Hematopoietic multipotent progenitor cell treated with erythropoietin and hydrocortisone succinate and interleukin-3 and kit ligand, for 4 days (in vitro differentiated cells): ENCODE results near the gene PYCARD.

ENCODE experiments used
- DNase-seq: peaks from one replicate; pipeline ENCODE4 v3.0.0-alpha.2; 2015

Gene PYCARD

GRCh38 chr16:31189412-31189778 is 13.2 kb downstream of the PYCARD start:
- no peak for DNase-seq

GRCh38 chr16:31188450-31189411 is 13.8 kb downstream of the PYCARD start:
- no peak for DNase-seq

DNA sequence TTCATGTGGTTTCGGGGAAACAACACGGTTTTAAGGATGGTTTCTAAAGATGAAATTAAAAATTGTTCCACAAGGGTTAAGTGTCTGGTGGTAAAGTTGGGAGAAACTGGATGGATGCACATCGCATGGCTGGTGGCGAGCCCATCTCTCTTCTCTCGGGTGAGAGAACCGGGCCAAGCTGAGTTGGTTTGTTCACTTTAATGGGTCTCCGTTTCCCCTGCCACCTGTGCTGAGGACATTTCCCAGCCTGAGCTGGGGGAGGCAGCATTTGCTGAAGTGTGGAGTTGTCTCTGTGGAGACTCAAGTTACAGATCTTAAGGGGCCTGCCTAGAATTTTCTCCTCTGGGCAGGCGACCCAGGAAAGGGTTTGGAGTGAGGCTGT is 14.8 kb downstream of the PYCARD start:
- DNase-seq = no peak

DNA sequence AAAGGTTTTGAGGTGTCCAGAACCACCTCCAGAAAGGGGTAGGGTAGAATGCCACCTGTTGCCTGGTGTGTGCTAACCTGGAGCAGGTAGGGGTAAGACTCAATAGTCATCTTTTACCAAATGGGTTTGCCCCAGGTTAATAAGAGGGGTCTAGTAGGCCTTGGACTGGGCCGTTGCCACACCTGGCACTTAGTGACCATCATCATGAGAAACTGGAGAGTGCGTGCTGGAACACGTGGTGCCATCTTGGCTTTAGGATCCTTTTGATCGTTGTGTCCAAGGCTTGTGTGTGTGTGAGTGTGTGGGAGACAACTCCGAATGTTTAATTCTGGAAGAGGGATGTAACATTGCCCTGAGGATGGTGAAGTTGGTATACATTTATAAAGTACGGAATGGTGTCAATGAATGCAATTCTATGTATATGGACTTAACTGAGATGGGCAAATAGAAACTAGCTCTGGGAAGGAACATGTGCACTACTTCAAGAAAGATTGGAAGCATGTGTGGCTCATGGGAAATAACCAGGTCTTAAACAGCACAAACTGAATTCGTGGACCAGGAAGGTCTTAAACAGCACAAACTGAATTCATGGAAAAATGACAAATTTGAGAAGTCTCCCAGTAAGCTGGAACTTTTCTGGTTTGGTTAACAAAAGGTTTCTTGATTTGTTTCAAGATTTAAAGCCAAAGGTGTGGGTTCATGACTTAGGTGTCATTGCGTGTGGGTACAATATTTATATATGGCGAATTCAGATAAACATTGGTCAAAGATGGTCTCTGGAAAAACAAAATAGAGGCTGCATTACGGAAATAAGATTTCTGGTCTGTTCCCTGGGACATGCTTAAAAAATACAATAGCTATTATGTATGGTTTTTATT is 15.4 kb downstream of the PYCARD start:
- DNase-seq = no peak

- DNase-seq = peak; percentile 46
These were observed 16.4 kb downstream of the PYCARD start for GRCh38 chr16:31186176-31186575.

DNA sequence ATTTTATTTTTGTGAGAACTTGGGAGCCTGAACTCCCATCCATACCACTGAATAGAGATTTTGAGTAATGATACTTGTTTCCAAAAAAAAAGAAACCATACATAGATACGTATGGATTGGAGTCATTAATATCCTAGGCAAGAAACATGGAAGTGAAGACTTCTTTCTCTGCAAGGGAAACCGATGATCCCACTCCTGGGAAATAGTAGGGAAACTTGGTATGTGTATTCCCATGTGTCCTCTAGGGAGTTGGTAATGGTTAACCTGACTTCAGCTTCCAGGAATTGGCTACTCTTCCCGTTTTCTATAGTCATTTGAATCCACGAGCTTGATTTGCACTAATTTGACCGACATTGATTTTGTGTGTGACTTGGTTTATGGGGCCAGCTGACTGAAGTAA is 17.2 kb downstream of the PYCARD start:
- DNase-seq = no peak

- no peak for DNase-seq
These were observed 17.7 kb downstream of the PYCARD start for GRCh38 chr16:31184888-31185287.

DNA sequence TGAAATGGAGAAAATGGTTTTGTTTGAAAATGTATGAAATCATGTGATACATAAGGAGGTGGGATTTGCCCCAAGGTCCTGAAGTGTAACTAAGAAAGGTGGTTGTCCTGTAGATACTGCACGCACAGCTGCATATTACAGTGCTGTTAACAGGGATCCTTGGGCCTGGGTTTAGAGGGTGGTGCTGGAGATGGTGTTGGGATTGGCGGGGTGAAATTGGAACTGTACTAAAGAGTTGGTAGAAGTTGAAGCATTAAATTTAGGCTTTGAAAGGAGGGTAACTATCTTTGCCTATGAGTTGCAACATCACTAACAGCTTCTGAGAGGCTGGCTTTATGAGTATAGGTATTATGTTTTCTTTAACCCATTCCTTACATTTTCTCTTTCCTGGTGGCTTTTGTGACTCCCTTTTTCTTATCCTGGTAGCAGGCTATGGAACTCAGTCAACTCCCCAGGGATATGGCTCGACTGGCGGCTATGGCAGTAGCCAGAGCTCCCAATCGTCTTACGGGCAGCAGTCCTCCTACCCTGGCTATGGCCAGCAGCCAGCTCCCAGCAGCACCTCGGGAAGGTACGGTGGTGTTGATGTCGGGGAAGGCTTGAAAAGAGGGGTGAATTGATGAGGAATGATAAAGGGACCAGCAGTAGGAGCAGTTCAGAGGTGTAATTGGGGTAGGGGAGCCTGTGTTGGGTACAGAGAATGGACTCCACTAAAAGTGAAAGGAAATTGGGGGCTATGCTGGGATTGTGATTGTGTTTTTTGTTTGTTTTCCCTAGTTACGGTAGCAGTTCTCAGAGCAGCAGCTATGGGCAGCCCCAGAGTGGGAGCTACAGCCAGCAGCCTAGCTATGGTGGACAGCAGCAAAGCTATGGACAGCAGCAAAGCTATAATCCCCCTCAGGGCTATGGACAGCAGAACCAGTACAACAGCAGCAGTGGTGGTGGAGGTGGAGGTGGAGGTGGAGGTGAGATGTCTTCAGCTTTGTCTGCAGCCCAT is 18.8 kb downstream of the PYCARD start:
- no peak for DNase-seq

- no peak for DNase-seq
These were observed 20.2 kb downstream of the PYCARD start for GRCh38 chr16:31182391-31182790.

GRCh38 chr16:31181102-31181830 is 21.3 kb downstream of the PYCARD start:
- DNase-seq = peak; percentile 64

DNA sequence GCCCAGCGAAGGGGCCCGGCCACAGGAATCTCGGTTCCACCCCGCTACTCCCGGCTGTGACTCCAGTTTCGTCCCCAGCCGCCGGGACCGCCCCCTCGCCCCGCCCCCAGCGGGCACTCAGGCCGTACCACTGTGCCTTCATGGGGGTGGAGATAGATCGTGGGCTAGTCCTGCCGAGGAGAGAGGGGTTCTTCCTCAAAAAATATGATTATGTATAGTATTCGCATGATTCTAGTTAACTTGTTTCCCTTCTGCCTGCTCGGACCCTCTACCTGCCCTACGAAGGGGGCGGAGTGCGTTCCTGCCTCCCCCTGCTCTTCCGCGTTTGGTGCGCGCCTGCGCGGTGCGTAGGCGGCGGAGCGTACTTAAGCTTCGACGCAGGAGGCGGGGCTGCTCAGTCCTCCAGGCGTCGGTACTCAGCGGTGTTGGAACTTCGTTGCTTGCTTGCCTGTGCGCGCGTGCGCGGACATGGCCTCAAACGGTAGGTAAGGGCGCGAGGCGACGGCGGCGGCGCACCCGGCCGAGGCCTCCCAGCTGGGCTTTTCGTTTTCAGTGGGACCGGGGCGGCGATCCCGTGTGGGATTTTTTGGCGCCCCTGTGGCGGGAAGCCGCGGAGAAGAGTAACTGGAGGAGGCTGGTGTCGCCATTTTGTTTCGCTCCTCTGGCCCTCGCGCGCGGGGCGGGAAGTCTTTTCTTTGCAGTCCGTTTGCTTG is 22.7 kb downstream of the PYCARD start, which contains the start of gene FUS:
Gene FUS, plus strand, starts transcription at position 393 of the 713 bp plus-strand sequence. Its CDS starts 76 bp downstream, at position 469.
- peak; percentile 94 for DNase-seq

GRCh38 chr16:31179219-31179746 is 23.3 kb downstream of the PYCARD start:
- no peak for DNase-seq

GRCh38 chr16:31177136-31177535 is 25.4 kb downstream of the PYCARD start:
- DNase-seq = peak; percentile 82

DNA sequence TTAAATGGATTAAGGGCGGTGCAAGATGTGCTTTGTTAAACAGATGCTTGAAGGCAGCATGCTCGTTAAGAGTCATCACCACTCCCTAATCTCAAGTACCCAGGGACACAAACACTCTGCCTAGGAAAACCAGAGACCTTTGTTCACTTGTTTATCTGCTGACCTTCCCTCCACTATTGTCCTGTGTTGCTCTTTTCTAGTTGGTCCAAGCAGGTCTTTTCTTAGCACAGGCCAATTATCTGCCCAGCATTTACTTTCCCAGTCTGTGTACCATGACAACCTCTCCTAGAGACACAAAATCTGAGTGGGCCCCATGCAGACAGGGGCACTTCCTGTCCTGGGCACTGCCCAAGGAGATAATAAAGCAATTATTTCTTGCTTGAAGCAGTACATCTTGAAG is 32.5 kb downstream of the PYCARD start:
- peak; percentile 59 for DNase-seq

DNA sequence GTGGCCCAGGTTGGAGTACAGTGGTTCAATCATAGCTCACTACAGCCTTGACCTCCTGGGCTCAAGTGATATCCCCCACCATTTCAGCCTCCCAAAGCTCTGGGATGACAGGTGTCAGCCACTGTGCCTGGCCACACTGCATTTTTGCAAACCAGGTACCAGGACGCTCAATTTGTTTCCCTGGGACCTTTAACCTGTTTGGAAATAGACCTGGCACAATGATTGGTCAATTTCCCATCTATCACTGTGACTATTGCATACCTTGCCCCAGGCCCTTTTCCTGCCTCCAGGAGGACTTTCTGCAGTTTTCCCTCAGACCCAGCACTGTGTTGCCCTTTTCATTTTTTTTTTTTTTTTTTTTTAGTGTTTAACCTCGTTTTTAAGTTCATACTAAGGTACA is 33.7 kb downstream of the PYCARD start:
- no peak for DNase-seq

- no peak for DNase-seq
These were observed 35.2 kb downstream of the PYCARD start for GRCh38 chr16:31167315-31167714.

GRCh38 chr16:31157136-31157535 is 45.4 kb downstream of the PYCARD start:
- DNase-seq = peak; percentile 82
